Lower lobe of right lung (tissue), 2 donors: ENCODE data around the gene MR1. TPM values are rescaled to one million over a fixed set of nuclear protein-coding genes. Genes with fewer than 3 reads are reported as not detected.

Source experiments
- ATAC-seq, 2 donors: fragments of 200-7000 bp; cut with Tn5 transposase; one replicate each; pipeline ENCODE4 v1.9.1; 2020 to 2022; ENCODE audit warnings: mild to moderate bottlenecking in 2 of 2, moderate library complexity in 2 of 2
- DNase-seq: peaks from one replicate; pipeline ENCODE4 v3.0.0-alpha.2; 2020
- H3K27ac ChIP-seq: fragments of 200-600 bp; one replicate; pipeline ENCODE4 v1.8.0; 2022
- H3K27me3 ChIP-seq: fragments of 200-600 bp; one replicate; pipeline ENCODE4 v1.8.0; 2022; ENCODE audit warnings: low read depth
- H3K36me3 ChIP-seq: fragments of 200-600 bp; one replicate; pipeline ENCODE4 v1.8.0; 2022; ENCODE audit warnings: mild to moderate bottlenecking
- H3K4me1 ChIP-seq: fragments of 200-600 bp; one replicate; pipeline ENCODE4 v1.8.0; 2022
- H3K4me3 ChIP-seq: fragments of 200-600 bp; one replicate; pipeline ENCODE4 v1.8.0; 2022; ENCODE audit warnings: mild to moderate bottlenecking
- H3K9me3 ChIP-seq: fragments of 200-600 bp; one replicate; pipeline ENCODE4 v1.8.0; 2022
- intact Hi-C: fragments of 100-400 bp; cut with DNase I; formaldehyde crosslinking; loops from one replicate; pipeline ENCODE4 v1.11.0; 2022
- total RNA-seq: library from RNA; stranded (reverse); fragmentation: NEBNext Ultra II Directional; extraction: Animal tissue kit (Norgen Biotek cat#: 25700); gene quantifications from one replicate; pipeline ENCODE4 v1.2.1, GENCODE V29; 2021
- TF ChIP-seq, protein P1 (sequence below): fragments of 200-600 bp; IDR thresholded peaks from one replicate; pipeline ENCODE4 v1.8.0; 2022; ENCODE audit warnings: antibody characterized with exemption, mild to moderate bottlenecking
- donor health status: DM: no; HTN: yes; CAD: no; lungs with severe emphysema.

The MR1 gene
- total RNA-seq, 1 donor from 2014 or later, result 61.4 TPM

DNA sequence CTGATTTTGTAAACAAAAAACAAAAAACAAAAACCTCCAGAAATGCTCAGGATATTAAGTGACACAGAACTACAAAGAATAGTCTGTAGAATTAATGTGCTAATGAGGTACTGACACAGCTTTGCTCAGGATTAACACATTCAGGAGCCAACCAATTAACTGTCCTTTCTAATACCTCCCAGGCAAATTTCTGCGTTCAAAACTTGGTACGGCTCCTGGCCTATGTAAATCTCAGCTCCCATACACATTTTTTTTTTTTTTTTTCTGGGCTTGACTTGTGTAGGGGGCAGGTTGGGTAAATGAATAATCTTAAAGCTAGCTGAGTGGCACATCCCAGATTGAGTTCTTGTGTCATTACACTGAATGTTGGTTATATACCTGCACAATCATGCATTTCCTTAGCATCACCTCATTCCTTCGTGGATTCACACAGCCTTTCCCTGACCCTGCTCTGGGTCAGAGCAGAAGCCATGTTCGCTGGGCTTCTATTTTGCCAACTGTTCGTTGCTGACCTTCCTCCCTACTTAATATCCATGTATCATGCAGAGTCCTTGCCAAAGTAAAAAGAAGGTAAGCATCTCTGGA lies 42.1 kb downstream of the MR1 start:
- Histone ChIP-seq H3K9me3 (no peaks in the 10 kb centered on the region), H3K4me1 (no peaks in the 10 kb centered on the region), H3K27ac (no peak overlapping the region), H3K27me3 (peaks cover 3% of the 10 kb centered on the region), H3K36me3 (no peaks in the 10 kb centered on the region), H3K4me3 (no peak overlapping the region)
- intact Hi-C loops, result no loop called here
- TF ChIP-seq, protein P1, sequence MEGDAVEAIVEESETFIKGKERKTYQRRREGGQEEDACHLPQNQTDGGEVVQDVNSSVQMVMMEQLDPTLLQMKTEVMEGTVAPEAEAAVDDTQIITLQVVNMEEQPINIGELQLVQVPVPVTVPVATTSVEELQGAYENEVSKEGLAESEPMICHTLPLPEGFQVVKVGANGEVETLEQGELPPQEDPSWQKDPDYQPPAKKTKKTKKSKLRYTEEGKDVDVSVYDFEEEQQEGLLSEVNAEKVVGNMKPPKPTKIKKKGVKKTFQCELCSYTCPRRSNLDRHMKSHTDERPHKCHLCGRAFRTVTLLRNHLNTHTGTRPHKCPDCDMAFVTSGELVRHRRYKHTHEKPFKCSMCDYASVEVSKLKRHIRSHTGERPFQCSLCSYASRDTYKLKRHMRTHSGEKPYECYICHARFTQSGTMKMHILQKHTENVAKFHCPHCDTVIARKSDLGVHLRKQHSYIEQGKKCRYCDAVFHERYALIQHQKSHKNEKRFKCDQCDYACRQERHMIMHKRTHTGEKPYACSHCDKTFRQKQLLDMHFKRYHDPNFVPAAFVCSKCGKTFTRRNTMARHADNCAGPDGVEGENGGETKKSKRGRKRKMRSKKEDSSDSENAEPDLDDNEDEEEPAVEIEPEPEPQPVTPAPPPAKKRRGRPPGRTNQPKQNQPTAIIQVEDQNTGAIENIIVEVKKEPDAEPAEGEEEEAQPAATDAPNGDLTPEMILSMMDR, result no peak
- DNase-seq (no peak), ATAC-seq (no peak)

DNA sequence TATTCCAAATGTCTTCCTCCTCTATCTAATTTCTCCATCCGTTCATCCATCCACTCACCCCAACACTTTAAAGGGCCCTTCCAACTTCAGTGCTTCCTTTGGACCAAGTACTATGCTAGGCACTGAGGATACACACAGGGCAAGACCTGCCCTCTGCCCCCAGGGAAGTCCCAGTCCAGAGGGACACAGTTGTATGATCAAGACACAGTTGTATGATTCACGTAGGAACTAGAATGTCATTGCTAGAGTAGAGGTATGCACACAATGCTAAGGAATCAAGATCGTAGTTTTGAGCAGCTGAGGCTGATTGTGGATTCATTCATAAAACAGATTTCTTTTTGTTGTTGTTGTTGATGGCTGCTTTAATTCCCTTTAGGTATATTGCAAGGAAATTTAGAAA lies 43.1 kb downstream of the MR1 start:
- H3K4me3 ChIP-seq, result no peak overlapping the region
- H3K9me3 ChIP-seq, result no peaks in the 10 kb centered on the region
- no peak overlapping the region for H3K27ac ChIP-seq
- ATAC-seq (no peak), DNase-seq (no peak)
- peaks cover 3% of the 10 kb centered on the region for H3K27me3 ChIP-seq
- TF ChIP-seq, protein P1, result no peak
- H3K4me1 ChIP-seq, result no peaks in the 10 kb centered on the region
- intact Hi-C loops, result no loop called here
- no peaks in the 10 kb centered on the region for H3K36me3 ChIP-seq

DNA sequence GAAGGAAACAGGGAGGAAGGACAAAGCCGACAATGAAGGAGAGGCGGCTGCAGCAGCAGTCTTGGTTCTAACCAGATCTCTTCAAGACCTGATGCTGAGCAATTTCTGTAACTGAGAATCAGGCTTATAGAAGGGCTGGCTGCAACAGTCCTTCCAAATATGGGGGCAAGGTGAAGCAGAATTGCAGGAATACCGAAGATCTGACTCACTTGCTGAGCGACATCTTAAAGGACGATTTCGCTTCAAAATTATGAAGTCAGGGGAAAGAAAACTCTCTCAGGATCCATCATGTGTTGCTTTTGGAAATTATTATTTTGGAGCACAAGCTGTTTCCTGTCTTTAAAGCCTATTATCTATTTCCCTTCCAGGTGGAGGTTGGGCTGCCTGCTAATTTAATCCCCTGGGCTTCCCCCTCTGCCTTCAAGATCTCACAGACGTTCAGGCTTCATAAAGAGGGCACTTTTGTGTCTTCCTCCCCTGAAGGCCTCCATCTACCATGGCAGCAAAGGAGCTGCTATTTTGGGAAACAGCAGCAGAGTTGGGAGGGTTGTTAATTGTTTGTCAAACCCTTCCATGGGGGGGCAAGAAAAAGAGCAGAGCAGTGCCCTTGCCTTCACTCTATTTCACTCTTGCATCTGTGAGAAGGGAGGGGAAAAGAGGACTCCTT lies 43.9 kb downstream of the MR1 start:
- Histone ChIP-seq H3K36me3 (no peaks in the 10 kb centered on the region), H3K9me3 (no peaks in the 10 kb centered on the region), H3K4me3 (no peak overlapping the region), H3K27ac (no peak overlapping the region), H3K27me3 (peaks cover 3% of the 10 kb centered on the region), H3K4me1 (no peaks in the 10 kb centered on the region)
- DNase-seq (no peak), ATAC-seq (no peak)
- intact Hi-C loops, result no loop called here
- TF ChIP-seq, protein P1, result no peak

DNA sequence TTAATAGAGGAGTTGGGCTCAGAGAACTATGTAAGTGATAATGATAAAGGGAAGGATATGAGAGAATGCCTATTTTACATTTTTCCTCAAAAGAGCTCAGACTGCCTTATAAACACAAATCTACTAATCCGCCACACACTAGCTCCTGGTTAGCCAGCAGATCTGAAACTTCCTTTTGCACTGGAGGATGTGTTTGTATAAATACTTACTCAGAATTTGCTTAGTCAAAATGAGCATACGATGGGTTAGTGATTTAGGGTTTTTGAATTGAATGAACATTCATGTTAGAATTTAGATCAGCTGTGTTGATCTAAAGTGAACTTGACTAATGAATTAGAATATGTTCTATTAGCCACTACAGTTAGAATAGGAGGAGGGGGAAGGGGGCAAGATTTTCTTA lies 45.6 kb downstream of the MR1 start:
- no peaks in the 10 kb centered on the region for H3K36me3 ChIP-seq
- intact Hi-C loops, result no loop called here
- TF ChIP-seq, protein P1, result no peak
- H3K9me3 ChIP-seq, result no peaks in the 10 kb centered on the region
- no peak for ATAC-seq
- H3K27me3 ChIP-seq, result peaks cover 3% of the 10 kb centered on the region
- no peak overlapping the region for H3K4me3 ChIP-seq
- peaks cover 4% of the 10 kb centered on the region for H3K4me1 ChIP-seq
- no peak for DNase-seq
- H3K27ac ChIP-seq, result no peak overlapping the region

DNA sequence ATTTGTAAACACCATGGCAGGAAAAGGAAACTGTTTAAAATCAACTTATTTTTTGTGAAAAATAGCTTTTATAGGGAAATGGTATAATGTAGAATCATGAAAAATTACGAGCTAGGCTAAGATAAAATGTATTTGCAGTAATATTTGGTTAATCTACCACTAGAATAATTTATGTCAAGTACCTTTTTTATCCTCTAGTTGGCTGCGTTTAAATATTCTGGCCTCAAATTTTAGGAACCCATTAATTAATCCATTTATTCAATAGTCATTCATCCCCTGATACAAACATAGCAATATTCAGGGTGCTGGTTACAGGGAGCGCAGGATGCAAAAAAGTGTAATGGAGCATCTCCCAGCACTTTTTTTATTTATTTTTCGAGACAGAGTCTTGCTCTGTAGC lies 46.1 kb downstream of the MR1 start:
- DNase-seq, result no peak
- H3K36me3 ChIP-seq, result no peaks in the 10 kb centered on the region
- no peak overlapping the region for H3K4me3 ChIP-seq
- no peak for ATAC-seq
- intact Hi-C loops, result no loop called here
- no peak overlapping the region for H3K27ac ChIP-seq
- H3K4me1 ChIP-seq, result peaks cover 8% of the 10 kb centered on the region
- no peaks in the 10 kb centered on the region for H3K9me3 ChIP-seq
- peaks cover 3% of the 10 kb centered on the region for H3K27me3 ChIP-seq
- TF ChIP-seq, protein P1, result no peak
